ENCODE measurements around the gene GATD1.

The GATD1 gene

DNA sequence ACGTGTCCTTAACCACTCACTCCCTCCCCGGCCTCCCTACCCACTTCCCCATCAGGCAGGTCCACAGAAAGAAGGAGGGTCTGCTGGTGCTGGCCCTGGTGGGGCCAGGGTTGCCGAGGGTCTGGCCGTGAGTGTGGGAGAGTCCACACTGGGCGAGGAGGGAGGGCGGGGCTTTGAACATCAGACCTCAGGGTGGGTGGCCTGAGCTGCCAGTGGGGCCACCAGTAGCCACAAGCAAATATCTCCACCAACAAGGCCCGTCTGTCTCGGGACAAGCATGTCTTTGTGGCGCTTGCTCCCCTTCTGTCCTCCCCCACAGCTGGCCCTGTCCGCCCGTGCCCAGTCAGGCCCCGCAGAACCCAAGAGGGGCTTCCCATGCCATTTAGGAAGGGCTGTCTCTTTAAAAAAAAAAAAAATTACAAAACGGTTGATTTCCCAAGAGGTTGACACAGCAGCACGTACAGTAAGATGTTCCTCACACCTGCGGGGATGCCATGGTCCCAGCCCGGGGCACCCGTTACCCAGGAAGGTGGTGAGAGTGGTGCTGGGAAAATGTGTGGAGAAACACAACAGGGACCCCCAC is 47.7 kb downstream of the GATD1 start:
- TF ChIP-seq, protein P1, sequence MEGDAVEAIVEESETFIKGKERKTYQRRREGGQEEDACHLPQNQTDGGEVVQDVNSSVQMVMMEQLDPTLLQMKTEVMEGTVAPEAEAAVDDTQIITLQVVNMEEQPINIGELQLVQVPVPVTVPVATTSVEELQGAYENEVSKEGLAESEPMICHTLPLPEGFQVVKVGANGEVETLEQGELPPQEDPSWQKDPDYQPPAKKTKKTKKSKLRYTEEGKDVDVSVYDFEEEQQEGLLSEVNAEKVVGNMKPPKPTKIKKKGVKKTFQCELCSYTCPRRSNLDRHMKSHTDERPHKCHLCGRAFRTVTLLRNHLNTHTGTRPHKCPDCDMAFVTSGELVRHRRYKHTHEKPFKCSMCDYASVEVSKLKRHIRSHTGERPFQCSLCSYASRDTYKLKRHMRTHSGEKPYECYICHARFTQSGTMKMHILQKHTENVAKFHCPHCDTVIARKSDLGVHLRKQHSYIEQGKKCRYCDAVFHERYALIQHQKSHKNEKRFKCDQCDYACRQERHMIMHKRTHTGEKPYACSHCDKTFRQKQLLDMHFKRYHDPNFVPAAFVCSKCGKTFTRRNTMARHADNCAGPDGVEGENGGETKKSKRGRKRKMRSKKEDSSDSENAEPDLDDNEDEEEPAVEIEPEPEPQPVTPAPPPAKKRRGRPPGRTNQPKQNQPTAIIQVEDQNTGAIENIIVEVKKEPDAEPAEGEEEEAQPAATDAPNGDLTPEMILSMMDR (IDR thresholded peaks at IDR 0.05): no peak

DNA sequence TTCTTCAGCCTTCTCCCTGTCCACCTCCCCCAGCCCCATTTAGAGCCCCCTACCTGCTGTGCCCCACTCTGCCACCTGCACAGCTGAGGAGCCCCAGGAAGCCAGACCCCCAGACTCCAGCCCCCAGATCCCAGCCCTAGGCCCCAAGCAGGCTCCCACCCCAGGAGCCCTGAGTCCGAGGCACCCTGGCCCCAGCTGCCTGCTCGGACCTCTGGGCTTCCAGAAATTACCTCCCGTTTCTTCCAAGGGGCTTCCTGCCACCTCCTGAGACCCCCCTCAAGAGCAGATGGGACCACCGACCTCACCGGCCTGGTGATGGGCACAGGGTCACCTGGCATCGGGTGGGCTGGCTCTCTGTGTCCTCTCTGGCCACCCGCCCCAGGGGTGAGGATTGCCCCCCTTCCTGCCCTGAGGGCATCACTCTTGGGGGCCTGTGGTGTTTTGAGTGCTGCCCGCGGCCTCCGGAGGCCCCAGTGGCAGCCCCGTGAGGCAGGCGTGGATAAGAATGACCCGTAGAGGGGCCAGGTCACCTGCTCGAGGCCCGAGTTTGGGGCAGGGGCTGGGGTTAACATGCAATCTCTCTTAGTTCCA is 48.3 kb downstream of the GATD1 start:
- TF ChIP-seq, protein P1 (IDR thresholded peaks at IDR 0.05): no peak

DNA sequence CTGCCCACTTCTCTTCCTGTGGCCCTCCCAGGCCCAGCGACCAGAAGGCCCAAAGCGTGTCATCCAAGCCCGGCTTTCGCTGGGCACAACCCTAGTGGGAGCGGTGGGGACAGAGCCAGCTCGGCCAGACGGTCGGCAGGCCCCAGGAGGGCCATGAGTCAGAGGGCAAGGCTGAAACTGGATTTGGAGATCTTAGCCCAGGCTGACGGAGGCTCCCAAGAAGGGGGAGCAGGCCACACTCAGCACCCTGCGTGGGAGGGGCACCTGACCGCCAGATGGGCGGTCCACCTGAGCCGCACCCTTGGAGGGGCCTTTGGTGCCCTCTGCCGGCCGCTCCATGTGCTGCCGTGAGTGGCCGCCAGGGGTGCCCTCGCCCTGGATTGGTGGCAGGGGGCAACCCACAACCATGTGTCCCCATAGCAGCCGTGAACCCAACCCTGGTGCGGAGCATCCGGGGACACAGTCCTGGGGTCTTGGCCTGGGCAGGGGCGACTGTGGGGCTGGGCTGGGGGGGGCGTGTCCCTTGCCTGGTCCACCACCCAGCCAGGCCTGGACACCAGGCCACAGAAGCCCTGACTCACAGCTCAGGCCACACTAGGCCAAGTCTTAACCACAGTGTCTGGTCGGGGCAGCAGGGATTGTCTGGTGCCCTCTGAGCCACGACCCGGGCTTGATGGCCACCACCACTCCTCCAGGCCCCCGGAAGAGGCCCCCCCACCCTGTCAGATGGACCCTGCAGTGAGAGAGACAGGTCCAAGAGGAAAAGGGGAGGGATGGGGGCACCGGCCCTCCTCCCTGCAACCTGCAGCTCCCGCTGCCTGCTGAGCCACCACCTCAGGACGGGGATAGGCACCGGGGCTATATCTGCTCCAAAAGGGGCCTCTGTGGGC is 49.2 kb downstream of the GATD1 start:
- TF ChIP-seq, protein P1 (IDR thresholded peaks at IDR 0.05): peak; percentile 92

DNA sequence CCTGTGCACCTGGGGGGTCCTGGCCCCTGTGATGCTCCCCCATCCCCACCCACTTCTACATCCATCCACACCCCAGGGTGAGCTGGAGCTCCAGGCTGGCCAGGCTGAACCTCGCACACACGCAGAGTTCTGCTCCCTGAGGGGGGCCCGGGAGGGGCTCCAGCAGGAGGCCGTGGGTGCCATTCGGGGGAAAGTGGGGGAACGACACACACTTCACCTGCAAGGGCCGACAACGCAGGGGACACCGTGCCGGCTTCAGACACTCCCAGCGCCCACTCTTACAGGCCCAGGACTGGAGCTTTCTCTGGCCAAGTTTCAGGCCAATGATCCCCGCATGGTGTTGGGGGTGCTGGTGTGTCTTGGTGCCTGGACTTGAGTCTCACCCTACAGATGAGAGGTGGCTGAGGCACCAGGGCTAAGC is 50.0 kb downstream of the GATD1 start:
- TF ChIP-seq, protein P1 (IDR thresholded peaks at IDR 0.05): no peak

DNA sequence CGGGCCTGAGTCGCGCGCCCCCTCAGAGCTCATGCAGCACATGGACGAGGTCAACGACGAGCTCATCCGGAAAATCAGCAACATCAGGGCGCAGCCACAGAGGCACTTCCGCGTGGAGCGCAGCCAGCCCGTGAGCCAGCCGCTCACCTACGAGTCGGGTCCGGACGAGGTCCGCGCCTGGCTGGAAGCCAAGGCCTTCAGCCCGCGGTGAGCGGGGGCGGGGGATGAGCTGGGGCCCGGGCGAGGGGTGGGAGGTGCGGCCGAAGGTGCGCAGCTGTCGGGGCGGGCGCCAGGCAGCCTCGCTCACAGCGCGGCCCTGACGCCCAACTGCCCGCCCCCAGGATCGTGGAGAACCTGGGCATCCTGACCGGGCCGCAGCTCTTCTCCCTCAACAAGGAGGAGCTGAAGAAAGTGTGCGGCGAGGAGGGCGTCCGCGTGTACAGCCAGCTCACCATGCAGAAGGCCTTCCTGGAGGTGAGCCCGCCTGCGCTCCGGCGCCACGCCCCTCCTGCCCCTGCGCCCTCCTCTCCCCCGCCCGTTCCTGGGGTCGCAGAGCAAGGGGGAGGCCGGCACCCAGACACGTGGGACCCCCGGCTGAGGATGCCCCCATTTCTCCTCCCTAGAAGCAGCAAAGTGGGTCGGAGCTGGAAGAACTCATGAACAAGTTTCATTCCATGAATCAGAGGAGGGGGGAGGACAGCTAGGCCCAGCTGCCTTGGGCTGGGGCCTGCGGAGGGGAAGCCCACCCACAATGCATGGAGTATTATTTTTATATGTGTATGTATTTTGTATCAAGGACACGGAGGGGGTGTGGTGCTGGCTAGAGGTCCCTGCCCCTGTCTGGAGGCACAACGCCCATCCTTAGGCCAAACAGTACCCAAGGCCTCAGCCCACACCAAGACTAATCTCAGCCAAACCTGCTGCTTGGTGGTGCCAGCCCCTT is 50.7 kb downstream of the GATD1 start:
- TF ChIP-seq, protein P1 (IDR thresholded peaks at IDR 0.05): no peak

DNA sequence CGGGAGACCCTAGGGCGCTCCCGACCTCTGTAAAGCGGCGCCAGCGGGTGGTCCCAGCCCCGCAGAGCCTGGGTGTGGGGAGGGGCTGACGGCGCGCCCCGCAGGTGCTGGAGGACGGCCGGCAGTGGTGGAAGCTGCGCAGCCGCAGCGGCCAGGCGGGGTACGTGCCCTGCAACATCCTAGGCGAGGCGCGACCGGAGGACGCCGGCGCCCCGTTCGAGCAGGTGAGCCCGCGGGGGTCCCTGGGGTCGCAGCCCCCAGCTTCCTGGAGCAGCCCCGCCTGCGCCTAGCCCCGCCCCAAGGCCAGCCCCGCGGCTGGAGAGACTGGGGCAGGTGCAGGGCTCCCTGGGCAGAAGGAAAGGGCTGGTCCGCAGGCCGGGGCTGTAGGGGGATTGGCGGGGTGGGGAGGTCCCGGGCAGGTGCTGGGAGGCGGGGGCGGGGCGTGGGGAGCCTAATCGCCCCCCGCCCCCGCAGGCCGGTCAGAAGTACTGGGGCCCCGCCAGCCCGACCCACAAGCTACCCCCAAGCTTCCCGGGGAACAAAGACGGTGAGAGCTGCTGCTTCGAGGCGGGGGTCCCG is 51.6 kb downstream of the GATD1 start:
- TF ChIP-seq, protein P1 (IDR thresholded peaks at IDR 0.05): no peak
